AML-193 (cell line): ENCODE results near the gene COLEC12.

ENCODE experiments used
- DNase-seq, 2 experiments: peaks; one replicate each; lab custom pipeline; 2025; lab: John Stamatoyannopoulos, UW

Gene COLEC12

DNA sequence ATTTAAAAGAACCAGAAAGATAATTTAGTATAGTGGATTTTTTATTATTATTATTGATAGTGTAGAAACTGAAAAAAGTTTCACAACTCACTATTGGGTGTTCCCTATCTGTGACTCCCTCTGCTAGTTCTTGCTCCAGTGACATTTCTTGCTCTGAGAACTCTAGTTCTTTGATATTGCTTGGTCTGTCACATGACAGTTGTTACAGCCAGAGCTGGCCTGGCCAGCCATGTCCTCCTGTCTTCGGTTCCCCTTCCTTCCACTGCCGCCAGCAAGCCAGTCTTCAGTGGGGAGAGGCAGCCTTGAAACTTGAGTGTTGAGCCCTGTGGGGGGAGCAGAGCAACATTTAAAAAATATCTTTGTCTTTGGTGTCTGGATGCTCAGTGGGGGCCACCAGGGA, 225.0 kb downstream of the COLEC12 start:
- no peak for DNase-seq

GRCh38 chr18:274313-274712, 226.2 kb downstream of the COLEC12 start:
- no peak for DNase-seq

GRCh38 chr18:273525-273924, 227.0 kb downstream of the COLEC12 start:
- DNase-seq = no peak

DNA sequence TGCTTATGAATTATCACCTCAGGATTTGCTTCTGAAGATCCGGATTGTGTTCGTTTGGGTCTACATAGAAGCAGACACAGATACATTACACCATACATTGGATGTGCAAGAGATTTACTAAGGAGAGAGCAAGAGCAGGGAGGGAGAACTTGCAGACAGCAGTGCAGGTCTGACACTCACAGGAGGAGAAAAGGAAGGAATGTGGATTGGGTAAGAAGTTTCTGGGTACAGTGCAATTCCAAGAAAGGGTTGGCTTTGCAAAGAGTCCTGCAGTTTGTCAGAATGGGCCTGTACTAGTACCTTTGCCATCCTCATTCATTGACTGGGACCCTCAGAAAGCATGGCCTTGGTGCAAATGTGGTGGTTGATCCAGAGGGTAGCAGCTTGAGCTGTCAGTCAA, 227.9 kb downstream of the COLEC12 start:
- no peak for DNase-seq

DNA sequence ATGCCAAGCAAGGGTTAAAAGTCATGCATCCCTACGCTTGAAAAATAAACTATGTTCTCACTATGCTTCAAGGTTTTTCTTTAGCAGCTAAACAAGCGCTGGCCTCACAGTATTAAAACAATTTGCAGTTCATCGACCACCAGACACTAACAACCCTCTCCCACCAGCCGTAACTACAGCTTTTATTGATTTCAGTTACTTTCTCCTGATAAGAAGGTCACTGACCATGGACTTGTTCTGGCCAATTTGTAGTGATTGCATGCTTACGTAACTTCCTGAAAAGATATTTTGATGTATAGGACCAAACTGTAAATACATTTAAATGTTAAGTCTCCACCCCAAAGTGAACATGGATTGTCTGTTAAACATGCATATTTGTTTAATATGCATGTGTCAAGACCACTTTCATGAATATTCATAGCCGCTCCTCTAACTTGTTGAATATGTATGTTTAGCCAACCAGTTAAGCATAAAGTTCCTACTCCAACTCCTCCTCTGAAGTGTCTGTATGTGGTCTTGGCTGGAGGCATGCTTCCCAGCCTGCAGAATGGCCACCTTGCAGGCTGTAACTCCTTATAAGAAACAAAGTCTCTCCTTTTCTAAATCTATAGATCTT, 230.9 kb downstream of the COLEC12 start:
- no peak for DNase-seq

DNA sequence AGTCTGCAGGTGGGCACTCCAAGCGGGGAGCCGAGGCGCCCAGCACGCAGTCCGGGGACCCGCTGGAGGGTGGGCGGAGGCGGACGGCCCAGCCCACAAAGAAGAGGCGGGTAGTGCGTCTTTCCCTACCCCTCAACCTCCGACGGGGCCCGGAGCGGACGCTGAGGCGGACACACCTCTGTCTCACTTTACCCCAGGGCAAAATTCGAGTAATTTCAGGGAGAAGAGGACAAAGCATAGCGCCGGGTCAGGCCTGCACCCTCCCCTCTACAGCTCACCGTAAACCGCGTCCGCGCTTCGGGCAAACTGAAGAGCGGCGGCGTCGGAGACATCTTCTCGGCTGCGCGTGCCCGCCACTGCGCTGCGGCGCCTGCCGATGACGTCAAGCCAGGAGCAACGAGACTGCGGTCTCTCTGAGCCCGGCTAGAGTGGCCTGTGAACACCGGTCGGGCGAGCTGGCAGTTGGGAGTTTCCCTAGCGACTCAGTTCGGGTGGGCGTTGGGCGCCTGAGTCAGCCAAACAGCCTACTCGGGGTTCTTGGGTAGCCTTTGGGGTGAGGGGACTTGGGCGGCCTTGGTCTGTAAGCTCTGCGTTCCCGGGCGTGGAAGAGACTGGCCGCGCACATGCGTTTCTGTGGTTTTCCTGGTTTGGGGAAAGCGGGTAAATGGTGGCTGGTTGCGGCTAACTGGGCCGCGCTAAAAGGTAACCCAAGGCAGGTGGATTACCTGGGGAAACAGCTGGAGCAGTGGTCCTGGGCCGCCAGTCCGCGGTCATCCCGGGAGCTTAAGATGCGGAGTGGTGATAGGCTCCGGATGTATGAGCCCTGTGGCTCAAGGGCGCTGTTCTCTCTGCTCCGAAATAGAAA, 232.6 kb downstream of the COLEC12 start, which contains the start of gene THOC1:
Gene THOC1, minus strand, starts transcription at position 360 of the 865 bp plus-strand sequence. Its CDS starts 28 bp downstream, at position 332.
- DNase-seq = peak; percentile 83 to 87

DNA sequence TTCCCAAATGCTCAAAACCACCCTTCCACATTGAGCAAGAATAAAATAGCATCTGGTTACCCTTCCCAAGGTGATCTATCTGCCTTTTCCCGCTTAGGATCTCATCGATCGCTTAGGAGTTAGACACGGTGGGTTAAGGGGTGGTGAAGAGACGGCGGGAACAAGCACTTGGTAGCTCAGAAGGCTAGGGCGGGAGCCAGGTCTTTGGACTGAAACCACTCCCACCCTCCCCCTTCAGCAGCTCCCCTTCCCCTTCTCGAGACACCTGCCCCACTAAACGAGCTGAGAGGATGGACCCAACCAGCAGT, 233.2 kb downstream of the COLEC12 start:
- peak in 1 of 2 experiments; percentile 42 for DNase-seq
